ENCODE data around the gene TMEM81.
A peak's percentile ranks its signal among the peaks of the same experiment; 100 is the strongest.

The TMEM81 gene
- long read RNA-seq, donor 1, partial matches to known transcripts, result 0 of 1 reads
- long read RNA-seq, donor 1, other reads (novel, unspliced or antisense), result 0 of 1 reads
- long read RNA-seq, donor 2, partial matches to known transcripts, result 0 of 1 reads
- long read RNA-seq, donor 2, other reads (novel, unspliced or antisense), result 0 of 1 reads
- long read RNA-seq, donor 3, result 0 reads
- long read RNA-seq, donor 4, partial matches to known transcripts, result 0 of 3 reads
- long read RNA-seq, donor 4, other reads (novel, unspliced or antisense), result 0 of 3 reads
- long read RNA-seq, donor 5, result 0 reads
- long read RNA-seq, donor 6, partial matches to known transcripts, result 0 of 2 reads
- long read RNA-seq, donor 6, other reads (novel, unspliced or antisense), result 0 of 2 reads
- long read RNA-seq, donor 7, partial matches to known transcripts, result 0 of 2 reads
- long read RNA-seq, donor 7, other reads (novel, unspliced or antisense), result 0 of 2 reads
- long read RNA-seq, donor 8, partial matches to known transcripts, result 0 of 1 reads
- long read RNA-seq, donor 8, other reads (novel, unspliced or antisense), result 0 of 1 reads

- no peak for DNase-seq
Observed at GRCh38 chr1:205084360-205084759, at the start of gene TMEM81. Gene TMEM81 (minus strand): TSS chr1:205084460. CDS start chr1:205084320, 140 bp downstream.

- no peak for DNase-seq
Observed at GRCh38 chr1:205133287-205133686, 49.0 kb upstream of the TMEM81 start.

- no peak for DNase-seq
Observed at GRCh38 chr1:205129447-205130029, 45.3 kb upstream of the TMEM81 start.

- no peak for DNase-seq
Observed at GRCh38 chr1:205128050-205128449, 43.8 kb upstream of the TMEM81 start.

GRCh38 chr1:205127646-205128045 lies 43.4 kb upstream of the TMEM81 start:
- no peak for DNase-seq

- no peak for DNase-seq
Observed at GRCh38 chr1:205124726-205125125, 40.5 kb upstream of the TMEM81 start.

GRCh38 chr1:205122489-205122882 lies 38.2 kb upstream of the TMEM81 start:
- DNase-seq, result no peak

- peak; percentile 95 for DNase-seq
Observed at GRCh38 chr1:205121660-205122488, 37.6 kb upstream of the TMEM81 start, which contains the start of gene RBBP5. Gene RBBP5 (minus strand): TSS chr1:205121978. CDS start chr1:205121873, 105 bp downstream.

GRCh38 chr1:205118752-205119151 lies 34.5 kb upstream of the TMEM81 start:
- DNase-seq, result no peak

GRCh38 chr1:205111354-205111753 lies 27.1 kb upstream of the TMEM81 start:
- DNase-seq, result no peak

- no peak for DNase-seq
Observed at GRCh38 chr1:205109711-205110110, 25.5 kb upstream of the TMEM81 start.

- no peak for DNase-seq
Observed at GRCh38 chr1:205109269-205109668, 25.0 kb upstream of the TMEM81 start.

GRCh38 chr1:205108464-205108863 lies 24.2 kb upstream of the TMEM81 start:
- DNase-seq, result no peak

GRCh38 chr1:205107327-205107726 lies 23.1 kb upstream of the TMEM81 start:
- no peak for DNase-seq

GRCh38 chr1:205102404-205102803 lies 18.1 kb upstream of the TMEM81 start:
- no peak for DNase-seq

- no peak for DNase-seq
Observed at GRCh38 chr1:205098242-205098641, 14.0 kb upstream of the TMEM81 start.

GRCh38 chr1:205095422-205095821 lies 11.2 kb upstream of the TMEM81 start:
- no peak for DNase-seq

GRCh38 chr1:205091043-205091740 lies 6.9 kb upstream of the TMEM81 start:
- no peak for DNase-seq

- DNase-seq, result no peak
Observed at GRCh38 chr1:205088341-205088740, 4.1 kb upstream of the TMEM81 start.

- DNase-seq, result no peak
Observed at GRCh38 chr1:205082431-205082830, 1.8 kb downstream of the TMEM81 start.

- no peak for DNase-seq
Observed at GRCh38 chr1:205077934-205078311, 6.3 kb downstream of the TMEM81 start.
